Uterus (tissue), 2 donors: ENCODE measurements around the gene CLEC4C.

Experiments used
- POLR2A ChIP-seq, 2 donors: fragments of 450-650 bp; IDR thresholded peaks; one replicate each; pipeline ENCODE4 v1.6.1; 2016; ENCODE audit warnings: antibody characterized with exemption in 2 of 2, mild to moderate bottlenecking in 1 of 2, moderate library complexity in 1 of 2
- TF ChIP-seq, protein P1 (sequence below), 4 experiments: fragments of 200-600 bp in 2 of 4; fragments of 450-650 bp in 2 of 4; sonication (generic) in 2 of 4; IDR thresholded peaks; one replicate each; pipeline ENCODE4 v1.5.1; 2016 to 2019; ENCODE audit warnings: antibody characterized with exemption in 4 of 4, mild to moderate bottlenecking in 2 of 4, moderate library complexity in 1 of 4

DNA sequence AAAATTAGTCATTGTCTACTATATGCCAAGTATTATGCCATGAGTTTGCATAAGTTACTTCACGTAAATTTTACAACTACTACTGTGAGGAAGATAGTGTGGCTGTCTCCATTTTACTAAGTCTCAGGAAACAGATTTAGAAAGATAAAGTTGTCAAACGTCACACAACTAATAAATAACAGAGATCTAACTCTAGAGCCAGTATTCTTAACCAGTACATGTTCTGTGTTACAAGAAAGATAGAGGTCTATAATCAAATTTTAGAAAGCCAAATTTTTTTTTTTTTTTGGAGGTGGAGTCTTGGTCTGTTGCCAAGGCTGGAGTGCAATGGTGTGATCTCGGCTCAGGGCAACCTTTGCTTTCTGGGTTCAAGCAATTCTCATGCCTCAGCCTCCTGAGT is 14.2 kb downstream of the CLEC4C start:
- TF ChIP-seq, protein P1, sequence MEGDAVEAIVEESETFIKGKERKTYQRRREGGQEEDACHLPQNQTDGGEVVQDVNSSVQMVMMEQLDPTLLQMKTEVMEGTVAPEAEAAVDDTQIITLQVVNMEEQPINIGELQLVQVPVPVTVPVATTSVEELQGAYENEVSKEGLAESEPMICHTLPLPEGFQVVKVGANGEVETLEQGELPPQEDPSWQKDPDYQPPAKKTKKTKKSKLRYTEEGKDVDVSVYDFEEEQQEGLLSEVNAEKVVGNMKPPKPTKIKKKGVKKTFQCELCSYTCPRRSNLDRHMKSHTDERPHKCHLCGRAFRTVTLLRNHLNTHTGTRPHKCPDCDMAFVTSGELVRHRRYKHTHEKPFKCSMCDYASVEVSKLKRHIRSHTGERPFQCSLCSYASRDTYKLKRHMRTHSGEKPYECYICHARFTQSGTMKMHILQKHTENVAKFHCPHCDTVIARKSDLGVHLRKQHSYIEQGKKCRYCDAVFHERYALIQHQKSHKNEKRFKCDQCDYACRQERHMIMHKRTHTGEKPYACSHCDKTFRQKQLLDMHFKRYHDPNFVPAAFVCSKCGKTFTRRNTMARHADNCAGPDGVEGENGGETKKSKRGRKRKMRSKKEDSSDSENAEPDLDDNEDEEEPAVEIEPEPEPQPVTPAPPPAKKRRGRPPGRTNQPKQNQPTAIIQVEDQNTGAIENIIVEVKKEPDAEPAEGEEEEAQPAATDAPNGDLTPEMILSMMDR (IDR thresholded peaks at IDR 0.05) = no peak
- no peak for TF ChIP-seq POLR2A (IDR thresholded peaks at IDR 0.05)
